K562 (cell line): ENCODE measurements around the gene RASSF7. TPM values are rescaled to one million over a fixed set of nuclear protein-coding genes. Genes with fewer than 3 reads are reported as not detected.
A peak's percentile ranks its signal among the peaks of the same experiment; 100 is the strongest.

Source experiments
- BCL6 ChIP-seq: fragments of 250-450 bp; sonication (Bioruptor Pico); IDR thresholded peaks from 2 replicates; pipeline ENCODE4 v1.4.0; 2020
- CC2D1A ChIP-seq: fragments of 450-650 bp; IDR thresholded peaks from 2 replicates; pipeline ENCODE4 v1.6.1; 2017; ENCODE audit warnings: mild to moderate bottlenecking
- CREB3L1 ChIP-seq: fragments of 450-650 bp; IDR thresholded peaks from 2 replicates; pipeline ENCODE4 v1.6.1; 2014; ENCODE audit warnings: low read depth, mild to moderate bottlenecking, moderate library complexity, borderline replicate concordance
- CUX1 ChIP-seq: fragments of 200-800 bp; sonication (Bioruptor generic); IDR thresholded peaks from 2 replicates; pipeline ENCODE4 v1.6.1; 2016; ENCODE audit warnings: missing genetic modification characterization, missing compliant biosample characterization
- GATA2 ChIP-seq: sonication (generic); formaldehyde crosslinking; IDR thresholded peaks from 2 replicates; pipeline ENCODE4 v1.4.0; 2020; ENCODE audit warnings: mild to moderate bottlenecking, missing genetic modification reagents
- MTA3 ChIP-seq: fragments of 450-650 bp; formaldehyde crosslinking; IDR thresholded peaks from 2 replicates; pipeline ENCODE4 v1.6.1; 2017; ENCODE audit warnings: mild to moderate bottlenecking, borderline replicate concordance
- NCOR1 ChIP-seq: fragments of 450-650 bp; IDR thresholded peaks from 2 replicates; pipeline ENCODE4 v1.6.1; 2016; ENCODE audit warnings: mild to moderate bottlenecking, moderate library complexity
- NFIC ChIP-seq: fragments of 450-650 bp; IDR thresholded peaks from 2 replicates; pipeline ENCODE4 v1.6.1; 2017; ENCODE audit warnings: mild to moderate bottlenecking, inconsistent platforms
- PML ChIP-seq: IDR thresholded peaks from 2 replicates; pipeline ENCODE4 v1.6.1; 2012; ENCODE audit warnings: low read length, inconsistent platforms
- POLR2AphosphoS5 ChIP-seq: IDR thresholded peaks from 2 replicates; pipeline ENCODE4 v1.6.1; 2011; ENCODE audit warnings: mild to moderate bottlenecking, low read depth, low read length, moderate library complexity; ENCODE audit not compliant: control insufficient read depth, insufficient read depth
- RUNX1 ChIP-seq: sonication (generic); IDR thresholded peaks from 2 replicates; pipeline ENCODE4 v1.6.1; 2016; ENCODE audit warnings: antibody characterized with exemption, low read depth
- SAP30 ChIP-seq: fragments of 200-600 bp; sonication (generic); IDR thresholded peaks from 2 replicates; pipeline ENCODE4 v1.6.1; 2012; ENCODE audit warnings: borderline replicate concordance, low read depth, mild to moderate bottlenecking, moderate library complexity, low read length, control low read depth, inconsistent platforms; ENCODE audit not compliant: insufficient read depth, poor library complexity, severe bottlenecking
- SLC30A9 ChIP-seq: fragments of 250-450 bp; sonication (Bioruptor Pico); IDR thresholded peaks from 2 replicates; pipeline ENCODE4 v1.8.0; 2022; ENCODE audit warnings: mild to moderate bottlenecking, moderate library complexity
- SMAD2 ChIP-seq: fragments of 150-350 bp; IDR thresholded peaks from 2 replicates; pipeline ENCODE4 v1.6.1; 2014; ENCODE audit warnings: low read depth, mild to moderate bottlenecking, low read length
- SMC3 ChIP-seq: conservative IDR thresholded peaks from 2 replicates; pipeline ENCODE4 v1.6.1; 2011; ENCODE audit warnings: low read depth, low read length, improper control_type of control experiment; ENCODE audit not compliant: insufficient read depth
- SP1 ChIP-seq: sonication (generic); formaldehyde crosslinking; IDR thresholded peaks from 2 replicates; pipeline ENCODE4 v1.8.1; 2022; ENCODE audit warnings: mild to moderate bottlenecking, missing genetic modification reagents
- SPI1 ChIP-seq: IDR thresholded peaks from 2 replicates; pipeline ENCODE4 v1.6.1; 2011; ENCODE audit warnings: low read depth, low read length, control low read depth, borderline replicate concordance
- THRA ChIP-seq: fragments of 450-650 bp; IDR thresholded peaks from 2 replicates; pipeline ENCODE4 v1.6.1; 2017; ENCODE audit warnings: mild to moderate bottlenecking, moderate library complexity
- TRIM25 ChIP-seq: fragments of 450-650 bp; IDR thresholded peaks from 2 replicates; pipeline ENCODE4 v1.7.0; 2016; ENCODE audit warnings: borderline replicate concordance
- polyA plus RNA-seq, 8 experiments: library from polyadenylated mRNA; depleted of rRNA in 4 of 8; stranded (reverse) in 5 of 8; unstranded in 3 of 8; fragments of >200 nt; fragmentation: Nextera tagmentation in 2 of 8; fragmentation: Illumina TruSeq in 1 of 8; extraction: Ambion mirVana in 2 of 8; extraction: Trizol in 1 of 8; gene quantifications; 2 replicates each; pipeline versions ENCODE4 v1.2.1 to v1.2.3, GENCODE V29; 2011 to 2014; ENCODE audit warnings: inconsistent platforms in 1 of 8, missing spikeins in 1 of 8
- total RNA-seq, 7 experiments: library from RNA; depleted of rRNA in 6 of 7; stranded (reverse); fragments of >200 nt in 6 of 7; fragmentation: Illumina TruSeq in 2 of 7; extraction: Trizol in 2 of 7; gene quantifications; 2 replicates each; pipeline versions ENCODE4 v1.2.1 to v1.2.3, GENCODE V29; 2011 to 2021; ENCODE audit warnings: low replicate concordance in 1 of 7

The RASSF7 gene
- total and polyA plus RNA-seq, 9 of the 15 experiments (the other 6 are each of a cell fraction or from before 2014, with no cell fraction given): 0.41 to 45.2 (median 18.6) TPM

- peak; percentile 94 for TF ChIP-seq MTA3
- no peak for TF ChIP-seq THRA
- TF ChIP-seq CC2D1A: no peak
- TF ChIP-seq SMAD2: no peak
- TF ChIP-seq CUX1: no peak
- TF ChIP-seq TRIM25: no peak
- no peak for TF ChIP-seq SPI1
- peak; percentile 91 for TF ChIP-seq SMC3
- no peak for TF ChIP-seq SAP30
- TF ChIP-seq BCL6 (CRISPR knock-in tag): no peak
- no peak for TF ChIP-seq GATA2 (CRISPR knock-in tag)
- TF ChIP-seq SLC30A9 (CRISPR knock-in tag): no peak
- TF ChIP-seq CREB3L1: peak; percentile 70
- TF ChIP-seq SP1 (CRISPR knock-in tag): peak; percentile 98
- TF ChIP-seq POLR2AphosphoS5: 0 out of 2 replicates have a peak, but pooled peaks have one; percentile 16
- TF ChIP-seq NFIC: peak; percentile 32
- TF ChIP-seq NCOR1: peak; percentile 33
- TF ChIP-seq PML: no peak
- no peak for TF ChIP-seq RUNX1
Observed at GRCh38 chr11:518463-519202, 42.1 kb upstream of the RASSF7 start (continued).
